Lung (tissue), 16 donors: ENCODE measurements around the gene GGCT. TPM values are rescaled to one million over a fixed set of nuclear protein-coding genes. Genes with fewer than 3 reads are reported as not detected.

Experiments used
- ATAC-seq: fragments of 200-7000 bp; cut with Tn5 transposase; one replicate; pipeline ENCODE4 v1.9.1; 2020; ENCODE audit warnings: moderate number of reproducible peaks; ENCODE audit not compliant: insufficient read depth, low FRiP score
- DNase-seq, 3 donors: peaks; one replicate each; pipeline ENCODE4 v3.0.0-alpha.2; 2013 to 2017
- H3K27ac ChIP-seq, 2 donors: one replicate each; pipeline ENCODE4 v1.5.1; 2013; ENCODE audit warnings: mild to moderate bottlenecking in 2 of 2, moderate library complexity in 2 of 2, control low read depth in 1 of 2, inconsistent platforms in 1 of 2, low read depth in 1 of 2, low read length in 1 of 2
- H3K27me3 ChIP-seq, 3 donors: one replicate each; pipeline ENCODE4 v1.5.1; 2013; ENCODE audit warnings: low read length in 2 of 3; ENCODE audit not compliant: control insufficient read depth in 3 of 3, insufficient read depth in 3 of 3
- H3K36me3 ChIP-seq, 4 donors: one replicate each; pipeline ENCODE4 v1.5.1; 2013; ENCODE audit warnings: low read length in 4 of 4, mild to moderate bottlenecking in 1 of 4, moderate library complexity in 1 of 4; ENCODE audit not compliant: control insufficient read depth in 4 of 4, insufficient read depth in 4 of 4
- H3K4me1 ChIP-seq, 5 donors: one replicate each; pipeline ENCODE4 v1.5.1; 2013; ENCODE audit warnings: low read length in 5 of 5, mild to moderate bottlenecking in 2 of 5, moderate library complexity in 1 of 5; ENCODE audit not compliant: control insufficient read depth in 5 of 5, insufficient read depth in 5 of 5
- H3K4me3 ChIP-seq: one replicate; pipeline ENCODE4 v1.5.1; 2013; ENCODE audit warnings: mild to moderate bottlenecking, control low read depth, moderate library complexity
- H3K9ac ChIP-seq, 2 donors: one replicate each; pipeline ENCODE4 v1.5.1; 2013; ENCODE audit warnings: low read length in 2 of 2, control low read depth in 1 of 2; ENCODE audit not compliant: insufficient read depth in 1 of 2
- H3K9me3 ChIP-seq, 4 donors: one replicate each; pipeline ENCODE4 v1.5.1; 2013; ENCODE audit warnings: low read length in 3 of 4, mild to moderate bottlenecking in 1 of 4, moderate library complexity in 1 of 4; ENCODE audit not compliant: control insufficient read depth in 4 of 4, insufficient read depth in 3 of 4
- CTCF ChIP-seq: IDR thresholded peaks from 2 replicates; pipeline ENCODE4 v1.5.1; 2012; ENCODE audit warnings: mild to moderate bottlenecking; ENCODE audit errors: control extremely low read depth, extremely low read depth
- WGBS, 2 donors: extraction: QIAGEN DNeasy Blood & Tissue Kit; methylation state at CpG; one replicate each; pipeline ENCODE4 v1.1.7; 2013; 5-methylcytosine and 5-hydroxymethylcytosine counted together
- long read RNA-seq, 5 donors: transcript quantifications; one replicate each; lab custom pipeline, GENCODE V29; 2026
- polyA plus RNA-seq, 2 donors: library from polyadenylated mRNA; stranded (reverse); fragments of 200-250 nt; gene quantifications; one replicate each; pipeline ENCODE4 v1.2.1, GENCODE V29; 2013
- total RNA-seq, 2 donors: library from RNA; depleted of rRNA in 1 of 2; stranded (reverse); fragments of >200 nt in 1 of 2; gene quantifications; one replicate each; pipeline ENCODE4 v1.2.1, GENCODE V29; 2014 to 2021
- donor health status: control.
- donor health status: control.
- donor health status: Bipolar disorder and iron deficiency.
- donor health status: healthy.
- donor health status: DM: yes; HTN: yes; CAD: no.

Gene GGCT, protein sequence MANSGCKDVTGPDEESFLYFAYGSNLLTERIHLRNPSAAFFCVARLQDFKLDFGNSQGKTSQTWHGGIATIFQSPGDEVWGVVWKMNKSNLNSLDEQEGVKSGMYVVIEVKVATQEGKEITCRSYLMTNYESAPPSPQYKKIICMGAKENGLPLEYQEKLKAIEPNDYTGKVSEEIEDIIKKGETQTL
- total RNA-seq (10 to 100 TPM; 33.1 to 38.1 TPM), polyA plus RNA-seq (10 to 100 TPM; 45.0 to 90.1 TPM)
- long read RNA-seq, donor 1, transcript GGCT-207 (3 exons, 1,012 nt) = minor isoform, 7 of 43 reads
- long read RNA-seq, donor 1, transcript GGCT-202 (4 exons, 1,173 nt) = major isoform, 25 of 43 reads
- long read RNA-seq, donor 1, partial matches to known transcripts = 11 of 43 reads
- long read RNA-seq, donor 1, other reads (novel, unspliced or antisense) = 0 of 43 reads
- long read RNA-seq, donor 2, transcript GGCT-202 (4 exons, 1,173 nt) = major isoform, 8 of 19 reads
- long read RNA-seq, donor 2, partial matches to known transcripts = 9 of 19 reads
- long read RNA-seq, donor 2, other reads (novel, unspliced or antisense) = 0 of 19 reads
- long read RNA-seq, donor 3, transcript GGCT-202 (4 exons, 1,173 nt) = major isoform, 14 of 26 reads
- long read RNA-seq, donor 3, partial matches to known transcripts = 11 of 26 reads
- long read RNA-seq, donor 3, other reads (novel, unspliced or antisense) = 0 of 26 reads
- long read RNA-seq, donor 4, transcript GGCT-202 (4 exons, 1,173 nt) = major isoform, 9 of 12 reads
- long read RNA-seq, donor 4, partial matches to known transcripts = 0 of 12 reads
- long read RNA-seq, donor 4, other reads (novel, unspliced or antisense) = 0 of 12 reads
- long read RNA-seq, donor 5, transcript GGCT-202 (4 exons, 1,173 nt) = major isoform, 31 of 36 reads
- long read RNA-seq, donor 5, transcript GGCT-207 (3 exons, 1,012 nt) = minor isoform, 5 of 36 reads
- long read RNA-seq, donor 5, partial matches to known transcripts = 0 of 36 reads
- long read RNA-seq, donor 5, other reads (novel, unspliced or antisense) = 0 of 36 reads

DNA sequence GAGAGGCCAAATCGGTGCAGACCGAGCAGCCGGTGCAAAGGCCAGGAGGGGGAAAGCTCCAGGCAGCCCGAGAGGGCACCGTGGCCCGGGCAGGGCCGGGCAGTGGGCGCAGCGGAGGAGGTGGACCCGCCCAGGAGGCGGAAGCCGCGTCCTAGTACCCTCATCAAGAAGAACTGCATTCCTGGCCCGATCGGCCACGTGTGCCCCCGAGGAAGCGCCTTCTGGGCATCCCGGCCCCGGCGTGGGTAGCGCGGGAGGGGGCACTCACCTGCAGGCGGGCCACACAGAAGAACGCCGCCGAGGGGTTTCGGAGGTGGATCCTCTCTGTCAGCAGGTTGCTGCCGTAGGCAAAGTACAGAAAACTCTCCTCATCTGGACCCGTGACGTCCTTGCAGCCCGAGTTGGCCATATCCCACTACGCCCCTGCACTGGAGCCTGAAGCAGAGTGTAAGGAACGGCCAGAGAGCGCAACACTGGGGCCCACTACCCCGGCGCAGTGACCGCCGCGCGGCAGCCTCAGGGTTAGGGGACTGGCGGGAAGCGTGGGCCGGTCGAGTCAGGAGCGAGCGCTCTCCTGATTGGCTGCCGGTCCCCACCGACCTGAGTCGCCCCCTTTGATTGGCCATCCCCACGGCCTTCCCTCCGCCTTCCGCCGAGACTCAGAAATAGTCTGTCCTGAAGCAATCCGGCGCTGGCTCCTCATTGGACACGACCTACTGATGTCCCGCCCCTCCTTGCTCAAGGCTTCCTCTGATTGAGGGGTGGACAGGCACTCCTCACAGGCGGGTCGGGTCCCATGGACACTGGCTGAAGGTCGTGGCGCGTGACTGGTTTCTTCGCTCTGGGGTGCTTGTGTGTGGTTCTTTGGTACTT, at the start of gene GGCT:
GGCT (minus strand) TSS at position 529 of the 873 bp plus-strand sequence; CDS start at position 409, 120 bp downstream.
- Histone ChIP-seq H3K4me1 (peaks cover 3 to 17% (median 6%) of the 10 kb centered on the region in 5 donors), H3K9me3 (no peaks in the 10 kb centered on the region), H3K36me3 (no peaks in the 10 kb centered on the region), H3K9ac (peak within 1 kb of the TSS; percentile 60 to 94), H3K27me3 (no peaks in the 10 kb centered on the region), H3K27ac (peak within 1 kb of the TSS; percentile 73 to 87), H3K4me3 (peak within 1 kb of the TSS; percentile 73)
- peak; percentile 98 to 99 (median 99) for DNase-seq
- peak; percentile 99 for ATAC-seq
- 0 to 1% methylated on average over 62 to 64 of the region's 64 CpGs for WGBS, 2 donors
- no peak for TF ChIP-seq CTCF

DNA sequence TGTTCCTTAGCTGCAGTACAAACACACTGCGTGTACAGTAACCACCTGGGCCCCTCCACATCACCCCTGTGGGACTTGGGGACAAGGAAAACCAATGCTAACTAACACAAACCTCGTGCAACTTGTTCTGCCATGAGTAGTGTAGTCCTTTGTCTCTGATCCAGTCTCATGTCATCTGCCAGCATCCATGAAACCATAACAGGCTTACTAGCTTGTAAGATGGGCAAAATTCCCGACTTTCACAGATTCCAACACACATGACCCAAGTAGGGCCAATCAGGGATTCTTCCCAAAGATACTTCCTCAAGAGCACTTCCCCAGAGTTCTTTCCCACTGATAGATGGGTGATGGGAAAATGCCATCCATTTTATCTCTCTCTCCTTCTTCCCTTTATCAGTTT, 48.9 kb upstream of the GGCT start:
- ATAC-seq = no peak
- Histone ChIP-seq H3K4me3 (no peak overlapping the region), H3K27me3 (no peaks in the 10 kb centered on the region), H3K9me3 (no peaks in the 10 kb centered on the region), H3K36me3 (peaks cover 0 to 6% (median 2%) of the 10 kb centered on the region in 4 donors), H3K9ac (no peak overlapping the region), H3K4me1 (peaks cover 0 to 36% (median 12%) of the 10 kb centered on the region in 5 donors), H3K27ac (no peak overlapping the region)
- TF ChIP-seq CTCF = no peak
- WGBS, 2 donors = 76 to 85% methylated on average over 3 of the region's 3 CpGs
- peak in 2 of 3 donors; percentile 51 to 73 for DNase-seq

- Histone ChIP-seq H3K4me3 (no peak overlapping the region), H3K36me3 (peaks cover 0 to 6% (median 2%) of the 10 kb centered on the region in 4 donors), H3K27me3 (no peaks in the 10 kb centered on the region), H3K4me1 (peaks cover 0 to 36% (median 12%) of the 10 kb centered on the region in 5 donors), H3K27ac (no peak overlapping the region), H3K9me3 (no peaks in the 10 kb centered on the region), H3K9ac (no peak overlapping the region)
- DNase-seq (peak; percentile 70 to 87 (median 78)), ATAC-seq (no peak)
- TF ChIP-seq CTCF = no peak
Measured at GRCh38 chr7:30553141-30553540, 48.5 kb upstream of the GGCT start.
